ENCODE measurements around the gene NOVA1.

The NOVA1 gene

GRCh38 chr14:26448181-26448855, 149.5 kb downstream of the NOVA1 start:
- in situ Hi-C loops (cut with MboI; ENCODE audit: low sequenced_read_pairs), result no loop called here

- in situ Hi-C loops (cut with MboI; ENCODE audit: low sequenced_read_pairs), result no loop called here
These were observed 153.0 kb downstream of the NOVA1 start for GRCh38 chr14:26444822-26445221.

GRCh38 chr14:26443654-26444053, 154.2 kb downstream of the NOVA1 start:
- in situ Hi-C loops (cut with MboI; ENCODE audit: low sequenced_read_pairs), result no loop called here

DNA sequence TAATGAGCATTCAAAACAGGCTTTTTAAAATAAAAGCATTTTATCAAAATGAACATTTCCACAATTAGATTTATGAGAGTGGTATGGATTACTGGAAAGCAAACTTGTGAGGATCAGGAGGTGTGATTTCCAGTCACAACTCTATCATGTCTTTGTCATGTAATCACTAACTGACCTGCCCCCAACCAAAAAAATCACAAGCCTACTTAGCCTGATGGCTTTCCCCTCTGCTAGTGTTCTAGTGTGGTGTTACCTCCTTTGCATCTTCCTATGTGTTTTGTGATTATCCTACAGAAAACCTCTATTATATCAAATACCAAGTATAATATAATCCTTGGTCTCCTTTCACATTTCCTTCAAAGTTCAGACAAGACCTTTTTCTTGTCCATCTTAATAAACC, 168.6 kb downstream of the NOVA1 start:
- in situ Hi-C loops (cut with MboI; ENCODE audit: low sequenced_read_pairs), result no loop called here

GRCh38 chr14:26427097-26427496, 170.7 kb downstream of the NOVA1 start:
- in situ Hi-C loops (cut with MboI; ENCODE audit: low sequenced_read_pairs), result no loop called here

- in situ Hi-C loops (cut with MboI; ENCODE audit: low sequenced_read_pairs), result no loop called here
These were observed 173.3 kb downstream of the NOVA1 start for GRCh38 chr14:26424537-26424936.

- in situ Hi-C loops (cut with MboI; ENCODE audit: low sequenced_read_pairs), result no loop called here
These were observed 182.2 kb downstream of the NOVA1 start for GRCh38 chr14:26415618-26416123.

GRCh38 chr14:26414926-26415325, 182.9 kb downstream of the NOVA1 start:
- in situ Hi-C loops (cut with MboI; ENCODE audit: low sequenced_read_pairs), result no loop called here

- in situ Hi-C loops (cut with MboI; ENCODE audit: low sequenced_read_pairs), result no loop called here
These were observed 183.7 kb downstream of the NOVA1 start for GRCh38 chr14:26414103-26414502.

- in situ Hi-C loops (cut with MboI; ENCODE audit: low sequenced_read_pairs), result no loop called here
These were observed 185.4 kb downstream of the NOVA1 start for GRCh38 chr14:26412421-26412820.

DNA sequence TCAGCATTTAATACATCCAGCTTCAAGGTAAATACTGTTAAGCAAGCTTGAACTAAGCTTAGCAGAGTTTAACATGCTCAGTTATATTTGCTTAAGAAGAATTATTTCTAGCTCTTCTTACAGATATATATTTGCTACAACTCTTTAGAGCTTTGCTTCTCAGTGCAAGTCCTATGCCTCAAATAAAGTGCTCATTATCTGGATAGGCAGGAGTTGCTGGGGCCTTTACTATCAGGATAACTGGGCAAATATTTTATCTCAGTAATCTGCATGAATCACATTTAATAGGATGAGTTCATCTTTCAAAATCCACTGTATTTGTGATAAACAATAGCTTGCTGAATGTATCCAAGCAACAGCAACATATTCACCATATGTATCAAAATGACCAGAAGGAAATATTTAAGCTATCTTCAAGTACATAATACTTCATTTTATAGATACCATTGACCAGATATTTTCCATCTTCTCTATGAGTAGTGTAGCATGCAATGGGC, 187.6 kb downstream of the NOVA1 start:
- in situ Hi-C loops (cut with MboI; ENCODE audit: low sequenced_read_pairs), result no loop called here

GRCh38 chr14:26404927-26405326, 192.9 kb downstream of the NOVA1 start:
- in situ Hi-C loops (cut with MboI; ENCODE audit: low sequenced_read_pairs), result no loop called here

DNA sequence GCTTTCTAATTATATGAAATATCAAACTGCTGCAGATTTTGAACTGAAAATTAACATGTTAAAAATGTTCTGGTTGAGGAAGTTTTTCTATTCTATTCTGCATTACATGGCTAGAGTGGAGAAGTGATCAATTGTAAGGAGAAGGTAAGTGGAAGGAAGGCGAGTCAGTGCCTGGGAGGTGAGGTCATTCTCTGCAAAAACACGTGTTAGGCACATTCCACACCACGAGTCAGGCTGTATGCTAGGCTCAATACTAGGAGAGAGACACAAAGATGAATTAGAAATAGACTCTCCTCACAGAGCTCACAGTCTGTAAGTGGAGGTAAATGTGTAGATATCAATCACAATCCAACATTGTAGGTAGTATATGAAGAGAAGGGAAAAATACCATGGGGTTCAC, 194.1 kb downstream of the NOVA1 start:
- in situ Hi-C loops (cut with MboI; ENCODE audit: low sequenced_read_pairs), result no loop called here

DNA sequence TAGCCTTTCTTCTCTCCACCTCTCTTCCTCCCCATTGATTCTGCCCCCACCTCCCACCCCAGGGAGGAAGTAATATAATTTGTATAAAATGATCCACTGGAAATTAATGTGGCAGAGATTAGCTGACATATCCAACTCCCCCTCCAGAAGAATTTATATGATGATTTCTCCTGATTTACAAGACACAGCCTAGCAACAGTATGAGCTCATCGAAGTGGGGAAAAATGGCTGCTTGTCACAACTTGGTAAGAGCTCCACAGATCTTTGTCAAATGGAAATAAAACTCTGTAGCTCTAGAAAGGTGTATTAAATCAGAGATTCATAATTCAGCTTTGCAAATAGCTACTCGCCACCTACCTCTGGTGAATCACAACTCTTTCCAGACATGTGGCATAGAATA, 195.7 kb downstream of the NOVA1 start:
- in situ Hi-C loops (cut with MboI; ENCODE audit: low sequenced_read_pairs), result no loop called here

DNA sequence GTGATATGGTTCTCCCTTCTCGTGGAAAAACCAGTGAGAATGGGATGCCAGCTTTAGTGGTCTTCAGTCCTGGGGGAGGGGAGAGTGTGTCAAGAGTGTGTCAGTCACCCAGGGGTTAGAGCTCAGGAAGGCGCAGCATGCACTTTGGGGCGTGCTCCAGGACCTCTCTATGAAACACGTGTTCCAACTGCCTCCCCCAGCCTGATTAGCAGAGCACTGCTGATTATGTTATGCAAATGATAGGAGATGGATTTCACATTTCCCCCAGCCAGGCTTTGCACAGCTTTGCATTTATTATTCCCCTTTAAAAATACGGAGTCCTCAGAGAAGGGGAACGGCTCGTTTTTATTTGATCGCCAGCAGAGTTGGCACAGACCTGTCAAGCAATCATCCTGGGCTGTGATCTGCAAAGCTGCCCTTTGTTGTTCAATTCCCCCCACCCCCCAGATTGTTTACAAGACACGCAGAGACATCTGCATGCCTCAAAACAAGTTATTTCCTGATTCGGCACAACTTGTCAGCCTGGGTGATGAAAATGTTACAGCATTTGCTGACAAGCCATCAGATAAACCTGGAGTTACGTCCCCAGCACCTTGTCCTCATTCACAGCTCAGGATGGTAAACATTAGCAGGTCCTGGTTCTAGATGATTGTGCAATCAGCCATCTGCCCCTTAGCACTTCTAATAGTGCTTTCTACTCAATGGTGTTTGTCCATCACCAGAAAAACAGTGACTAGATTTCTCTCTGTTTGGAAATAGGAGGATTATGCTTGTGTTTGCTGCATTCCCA, 196.5 kb downstream of the NOVA1 start:
- in situ Hi-C loops (cut with MboI; ENCODE audit: low sequenced_read_pairs), result no loop called here

DNA sequence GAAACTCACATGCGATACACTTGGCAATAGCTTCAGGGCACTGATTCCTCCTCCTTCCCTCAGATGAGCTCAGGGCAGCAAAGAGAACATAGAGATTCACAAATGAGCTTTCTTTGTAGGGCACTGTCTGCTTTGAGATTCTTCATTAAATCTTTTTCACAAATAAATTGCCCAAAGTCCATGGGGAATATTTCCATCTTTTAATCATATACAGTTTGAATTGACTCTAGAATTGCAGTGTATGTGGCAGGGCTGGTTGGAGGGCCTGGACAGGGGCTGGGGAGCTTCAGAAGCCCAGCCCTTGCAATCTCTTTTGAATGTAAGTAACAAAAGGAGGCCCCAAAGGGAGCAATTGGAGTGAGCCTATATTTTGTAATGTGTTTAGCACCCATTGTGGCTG, 197.5 kb downstream of the NOVA1 start:
- in situ Hi-C loops (cut with MboI; ENCODE audit: low sequenced_read_pairs), result no loop called here

GRCh38 chr14:26398616-26399015, 199.2 kb downstream of the NOVA1 start:
- in situ Hi-C loops (cut with MboI; ENCODE audit: low sequenced_read_pairs), result no loop called here
